Heart left ventricle (tissue), 16 donors: ENCODE results near the gene RNF43. TPM values are rescaled to one million over a fixed set of nuclear protein-coding genes. Genes with fewer than 3 reads are reported as not detected.

Experiments used
- ATAC-seq, 4 donors: fragments of 200-7000 bp; cut with Tn5 transposase; one replicate each; pipeline ENCODE4 v1.9.1; 2020 to 2022; ENCODE audit warnings: moderate library complexity in 4 of 4, mild to moderate bottlenecking in 3 of 4, moderate number of reproducible peaks in 1 of 4
- DNase-seq, 5 donors: peaks; one replicate each; pipeline ENCODE4 v3.0.0-alpha.2; 2020
- H3K27ac ChIP-seq, 12 donors: fragments of 200-600 bp; sonication (generic) in 4 of 12; one replicate each; pipeline versions ENCODE4 v1.5.0 to v1.8.0; 2016 to 2022; ENCODE audit warnings: mild to moderate bottlenecking in 2 of 12
- H3K27me3 ChIP-seq, 9 donors: fragments of 200-600 bp; sonication (generic) in 2 of 9; one replicate each; pipeline versions ENCODE4 v1.5.1 to v1.8.0; 2016 to 2022; ENCODE audit warnings: mild to moderate bottlenecking in 3 of 9
- H3K36me3 ChIP-seq, 9 donors: fragments of 200-600 bp; sonication (generic) in 2 of 9; one replicate each; pipeline versions ENCODE4 v1.5.0 to v1.8.0; 2018 to 2022; ENCODE audit warnings: mild to moderate bottlenecking in 2 of 9
- H3K4me1 ChIP-seq, 12 donors: fragments of 200-600 bp; sonication (generic) in 4 of 12; one replicate each; pipeline versions ENCODE4 v1.5.0 to v1.8.0; 2016 to 2022; ENCODE audit warnings: mild to moderate bottlenecking in 3 of 12
- H3K4me3 ChIP-seq, 12 donors: fragments of 200-600 bp; sonication (generic) in 4 of 12; one replicate each; pipeline versions ENCODE4 v1.5.0 to v1.8.0; 2017 to 2022; ENCODE audit warnings: mild to moderate bottlenecking in 9 of 12, moderate library complexity in 4 of 12
- H3K9me3 ChIP-seq, 12 donors: fragments of 200-600 bp; sonication (generic) in 4 of 12; one replicate each; pipeline versions ENCODE4 v1.5.0 to v1.8.0; 2016 to 2022; ENCODE audit warnings: mild to moderate bottlenecking in 1 of 12
- POLR2A ChIP-seq, 2 donors: fragments of 450-650 bp; IDR thresholded peaks; one replicate each; pipeline ENCODE4 v1.6.1; 2017; ENCODE audit warnings: antibody characterized with exemption in 2 of 2, mild to moderate bottlenecking in 2 of 2, moderate library complexity in 2 of 2
- WGBS, 4 donors: extraction: QIAGEN DNeasy Blood & Tissue Kit in 2 of 4; methylation state at CpG; one replicate each; pipeline versions ENCODE4 v1.1.5 to v1.1.7; 2013 to 2018; 5-methylcytosine and 5-hydroxymethylcytosine counted together
- intact Hi-C, 10 donors: fragments of 100-400 bp; cut with DNase I; formaldehyde crosslinking; loops; one replicate each; pipeline versions ENCODE4 v1.11.1 to v1.14.2; 2022
- polyA plus RNA-seq, 2 donors: library from polyadenylated mRNA; stranded (reverse); fragments of 200-250 nt; gene quantifications; one replicate each; pipeline ENCODE4 v1.2.3, GENCODE V29; 2013
- total RNA-seq, 9 donors: library from RNA; depleted of rRNA in 2 of 9; stranded (reverse); fragments of >200 nt in 2 of 9; fragmentation: NEBNext Ultra II Directional in 3 of 9; extraction: Animal tissue kit (Norgen Biotek cat#: 25700) in 3 of 9; gene quantifications; one replicate each; pipeline versions ENCODE4 v1.1.0 to v1.2.4, GENCODE V29; 2016 to 2023
- TF ChIP-seq, protein P1 (sequence below), 12 donors: fragments of 200-600 bp; sonication (generic) in 4 of 12; IDR thresholded peaks; one replicate each; pipeline versions ENCODE4 v1.5.0 to v1.8.0; 2018 to 2022; ENCODE audit warnings: antibody characterized with exemption in 12 of 12, mild to moderate bottlenecking in 5 of 12
- donor health status: ischemic (EF 13 %, LVEDD 7.1; RV severe dilation, severe dysfunction).
- donor health status: healthy with polysubstance abuse.
- donor health status: DM: no; HTN: yes; CAD: no.
- donor health status: DM: no; HTN: no; CAD: no.
- donor health status: ischemic (EF 25% LVEDD 6.9; RV normal size, moderate dysfunction).
- donor health status: ischemic (EF 25% LVEDD 5.7; RV mildly dilated, moderate dysfunction).
- donor health status: healthy.
- donor health status: DM: yes; HTN: yes; CAD: no.
- donor health status: ischemic (EF 35%, LVEDD 5.7; RV mildly dilated, moderate dysfunction).
- donor health status: nonischemic (EF 11% LVEDD 7.7; RV severe dilation, severe dysfunction).
- donor health status: DM: yes; HTN: yes; CAD: no.
- donor health status: PGD.
- donor health status: ischemic (EF 29% LVEDD 5.4; RV normal size, mild dysfunction).
- donor health status: nonischemic (EF 23%, LVEDD 6.1; RV moderate dilation, normal function).

The RNF43 gene
- total and polyA plus RNA-seq, 11 donors: 1.9 to 7.5 (median 4.9) TPM

DNA sequence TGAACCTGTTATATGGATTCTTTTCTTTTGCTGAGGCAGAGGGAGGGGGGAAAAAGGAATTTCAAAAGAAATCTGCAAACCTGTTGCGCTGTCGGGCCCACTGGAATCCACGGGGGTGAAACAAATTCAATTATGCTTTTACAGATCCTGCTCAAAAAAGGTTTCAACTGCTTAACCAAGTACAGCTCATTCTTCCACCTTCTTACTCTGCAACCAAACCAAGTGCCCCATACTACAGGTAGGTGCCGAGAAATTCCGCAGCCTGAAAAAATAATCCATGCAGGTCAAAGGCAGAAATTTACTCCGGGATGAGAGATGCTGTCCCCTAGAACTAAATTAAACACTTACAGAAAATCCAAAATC lies 416 bp downstream of the RNF43 start:
- Histone ChIP-seq H3K27ac (peak overlapping the region in 10 of 12 donors; percentile 29 to 75 (median 54)), H3K27me3 (peaks cover 0 to 18% (median 0%) of the 10 kb centered on the region in 9 donors), H3K9me3 (no peaks in the 10 kb centered on the region), H3K4me1 (peaks cover 0 to 8% (median 0%) of the 10 kb centered on the region in 12 donors), H3K4me3 (peak overlapping the region; percentile 20 to 61 (median 48)), H3K36me3 (no peaks in the 10 kb centered on the region)
- ATAC-seq (no peak), DNase-seq (no peak)
- intact Hi-C loops: loop anchor here in 9 of 10 donors (1.0 to 10.0 kb wide), 8 partner anchors 64 to 172 kb away; partner anchors contain the start of genes SUPT4H1 (in 8 of the 9) and TSPOAP1 (in 3 of the 9)
- 22 to 31% (median 26%) methylated on average over 6 of the region's 6 CpGs for WGBS, 4 donors
- no peak for TF ChIP-seq POLR2A (IDR thresholded peaks at IDR 0.05)
- TF ChIP-seq, protein P1, sequence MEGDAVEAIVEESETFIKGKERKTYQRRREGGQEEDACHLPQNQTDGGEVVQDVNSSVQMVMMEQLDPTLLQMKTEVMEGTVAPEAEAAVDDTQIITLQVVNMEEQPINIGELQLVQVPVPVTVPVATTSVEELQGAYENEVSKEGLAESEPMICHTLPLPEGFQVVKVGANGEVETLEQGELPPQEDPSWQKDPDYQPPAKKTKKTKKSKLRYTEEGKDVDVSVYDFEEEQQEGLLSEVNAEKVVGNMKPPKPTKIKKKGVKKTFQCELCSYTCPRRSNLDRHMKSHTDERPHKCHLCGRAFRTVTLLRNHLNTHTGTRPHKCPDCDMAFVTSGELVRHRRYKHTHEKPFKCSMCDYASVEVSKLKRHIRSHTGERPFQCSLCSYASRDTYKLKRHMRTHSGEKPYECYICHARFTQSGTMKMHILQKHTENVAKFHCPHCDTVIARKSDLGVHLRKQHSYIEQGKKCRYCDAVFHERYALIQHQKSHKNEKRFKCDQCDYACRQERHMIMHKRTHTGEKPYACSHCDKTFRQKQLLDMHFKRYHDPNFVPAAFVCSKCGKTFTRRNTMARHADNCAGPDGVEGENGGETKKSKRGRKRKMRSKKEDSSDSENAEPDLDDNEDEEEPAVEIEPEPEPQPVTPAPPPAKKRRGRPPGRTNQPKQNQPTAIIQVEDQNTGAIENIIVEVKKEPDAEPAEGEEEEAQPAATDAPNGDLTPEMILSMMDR (IDR thresholded peaks at IDR 0.05): no peak

DNA sequence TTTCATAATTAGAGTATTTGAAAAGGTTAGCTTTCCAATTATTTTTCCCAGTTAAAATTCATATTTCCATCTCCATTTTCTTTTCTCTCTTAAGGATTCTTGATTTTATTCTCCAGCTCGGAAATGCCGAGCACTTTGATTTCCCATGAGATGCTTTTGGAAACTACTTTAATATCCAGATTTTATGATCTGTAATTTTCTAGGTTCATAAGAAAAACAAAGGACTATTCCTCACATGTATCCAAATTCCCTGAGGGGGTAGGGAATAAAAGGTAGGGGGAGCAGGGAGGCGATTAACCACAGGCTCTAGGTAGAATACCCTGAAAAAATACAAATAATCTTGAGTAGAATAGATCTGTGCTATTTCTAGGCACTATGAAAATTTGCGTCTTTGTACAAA lies 938 bp downstream of the RNF43 start:
- Histone ChIP-seq H3K27me3 (peaks cover 0 to 18% (median 0%) of the 10 kb centered on the region in 9 donors), H3K4me3 (peak overlapping the region in 11 of 12 donors; percentile 20 to 61 (median 50)), H3K9me3 (no peaks in the 10 kb centered on the region), H3K4me1 (peaks cover 0 to 8% (median 0%) of the 10 kb centered on the region in 12 donors), H3K27ac (peak overlapping the region in 9 of 12 donors; percentile 29 to 75 (median 54)), H3K36me3 (no peaks in the 10 kb centered on the region)
- intact Hi-C loops: loop anchor here in 8 of 10 donors (2.0 to 10.0 kb wide), 7 partner anchors 64 to 172 kb away; partner anchors contain the start of genes SUPT4H1 (in 5 of the 8) and TSPOAP1 (in 3 of the 8)
- DNase-seq (no peak), ATAC-seq (no peak)
- WGBS, 4 donors: 50 to 64% (median 55%) methylated on average over 4 of the region's 4 CpGs
- no peak for TF ChIP-seq POLR2A (IDR thresholded peaks at IDR 0.05)

DNA sequence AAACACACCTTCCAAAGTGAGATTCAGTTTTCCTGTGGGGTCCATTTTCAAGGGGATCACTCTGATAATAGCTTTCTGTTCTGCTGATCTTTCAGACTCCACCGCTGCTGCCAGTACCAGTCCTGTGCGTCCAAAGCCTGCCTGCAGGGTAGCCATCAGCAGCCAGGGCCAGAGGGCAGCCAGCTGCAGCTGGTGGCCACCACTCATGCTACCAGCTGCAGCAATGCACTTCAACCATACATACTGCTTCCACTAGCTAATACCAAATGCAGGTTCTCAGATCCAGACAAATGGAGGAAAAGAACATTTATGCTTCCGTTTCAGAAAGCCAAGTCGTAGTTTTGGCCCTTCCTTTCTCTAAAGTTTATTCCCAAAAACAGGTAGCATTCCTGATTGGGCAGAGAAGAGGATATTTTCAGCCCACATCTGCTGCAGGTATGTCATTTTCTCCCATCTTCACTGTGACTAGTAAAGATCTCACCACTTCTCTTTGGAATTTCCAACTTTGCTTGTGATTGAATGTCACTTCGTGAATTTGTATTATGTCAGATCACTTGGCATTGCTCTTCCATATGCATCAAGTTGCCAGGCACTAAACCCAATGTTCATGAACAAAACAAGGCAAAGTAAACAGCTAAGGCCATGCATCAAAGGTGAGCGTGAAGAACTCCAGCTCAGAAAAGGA lies 1.8 kb downstream of the RNF43 start:
- Histone ChIP-seq H3K4me3 (peak overlapping the region in 10 of 12 donors; percentile 5 to 61 (median 50)), H3K9me3 (no peaks in the 10 kb centered on the region), H3K27ac (peak overlapping the region in 4 of 12 donors; percentile 1 to 75 (median 7)), H3K4me1 (peaks cover 0 to 8% (median 0%) of the 10 kb centered on the region in 12 donors), H3K36me3 (no peaks in the 10 kb centered on the region), H3K27me3 (peaks cover 0 to 9% (median 0%) of the 10 kb centered on the region in 9 donors)
- TF ChIP-seq, protein P1 (IDR thresholded peaks at IDR 0.05): peak in 1 of 12 donors; percentile 10
- TF ChIP-seq POLR2A (IDR thresholded peaks at IDR 0.05): no peak
- intact Hi-C loops: loop anchor here in 8 of 10 donors (2.0 to 10.0 kb wide), 7 partner anchors 63 to 171 kb away; partner anchors contain the start of genes SUPT4H1 (in 5 of the 8) and TSPOAP1 (in 3 of the 8)
- DNase-seq: peak in 3 of 5 donors; percentile 39 to 59 (median 56)
- peak in 3 of 4 donors; percentile 57 to 65 (median 59) for ATAC-seq
- 53 to 66% (median 54%) methylated on average over 6 of the region's 6 CpGs for WGBS, 4 donors

DNA sequence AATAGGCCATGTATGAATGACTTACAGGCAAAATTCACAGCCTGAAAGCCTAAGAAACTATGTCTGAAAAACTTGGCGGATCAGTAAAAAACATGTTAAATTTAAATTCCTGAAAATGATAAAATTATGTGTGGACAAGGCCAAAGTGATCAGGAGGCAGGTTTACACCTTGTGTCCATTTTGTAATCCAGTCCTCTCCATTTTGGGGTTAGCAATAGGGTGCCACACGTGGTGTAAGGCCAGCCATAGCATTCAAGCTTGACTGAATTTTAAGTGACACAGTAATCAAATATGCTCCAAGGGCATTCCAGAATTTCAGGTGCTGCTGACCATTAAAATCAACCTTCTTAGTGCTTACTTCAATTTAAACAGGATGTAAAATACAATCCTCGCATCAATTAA lies 2.7 kb downstream of the RNF43 start:
- Histone ChIP-seq H3K4me1 (peaks cover 0 to 8% (median 0%) of the 10 kb centered on the region in 12 donors), H3K4me3 (peak overlapping the region in 6 of 12 donors; percentile 10 to 61 (median 50)), H3K36me3 (no peaks in the 10 kb centered on the region), H3K27me3 (no peaks in the 10 kb centered on the region), H3K9me3 (no peaks in the 10 kb centered on the region), H3K27ac (no peak overlapping the region)
- 72 to 79% (median 73%) methylated on average over 3 of the region's 3 CpGs for WGBS, 4 donors
- intact Hi-C loops: loop anchor here in 6 of 10 donors (5.0 to 10.0 kb wide), 4 partner anchors 57 to 170 kb away; partner anchors contain the start of gene TSPOAP1 (in 3 of the 6)
- ATAC-seq (no peak), DNase-seq (no peak)
- TF ChIP-seq POLR2A (IDR thresholded peaks at IDR 0.05): no peak
- TF ChIP-seq, protein P1 (IDR thresholded peaks at IDR 0.05): no peak
